CD14-positive monocyte (primary cell): ENCODE measurements around the gene RSRC1. TPM values are rescaled to one million over a fixed set of nuclear protein-coding genes. Genes with fewer than 3 reads are reported as not detected.

Source experiments
- DNase-seq, 3 donors: peaks; one replicate each; pipeline ENCODE4 v3.0.0-alpha.2; 2011 to 2022
- H2AFZ ChIP-seq: 2 replicates; pipeline ENCODE4 v1.6.0; 2012; ENCODE audit warnings: mild to moderate bottlenecking, low read depth, low read length, inconsistent platforms; ENCODE audit not compliant: insufficient read depth, poor library complexity, severe bottlenecking
- H3K27ac ChIP-seq, 2 donors: 1 replicate in 1 of 2; 2 replicates in 1 of 2; pipeline ENCODE4 v1.5.1; 2012 to 2013; ENCODE audit warnings: low read length in 2 of 2, control low read depth in 1 of 2, inconsistent platforms in 1 of 2, low read depth in 1 of 2, mild to moderate bottlenecking in 1 of 2
- H3K27me3 ChIP-seq, 2 donors: one replicate each; pipeline versions ENCODE4 v1.6.0 to v1.6.1; 2011 to 2013; ENCODE audit warnings: low read length in 2 of 2; ENCODE audit not compliant: control insufficient read depth in 2 of 2, insufficient read depth in 2 of 2
- H3K36me3 ChIP-seq, 2 donors: replicated peaks in 1 of 2; 1 replicate in 1 of 2; 2 replicates in 1 of 2; pipeline versions ENCODE4 v1.5.1 to v1.6.1; 2012 to 2013; ENCODE audit warnings: low read length in 2 of 2, control low read depth in 1 of 2, inconsistent platforms in 1 of 2, mild to moderate bottlenecking in 1 of 2; ENCODE audit not compliant: insufficient read depth in 2 of 2, control insufficient read depth in 1 of 2
- H3K4me1 ChIP-seq, 2 donors: 1 replicate in 1 of 2; 2 replicates in 1 of 2; pipeline versions ENCODE4 v1.5.1 to v1.6.1; 2012 to 2013; ENCODE audit warnings: low read length in 2 of 2, control low read depth in 1 of 2, inconsistent platforms in 1 of 2, mild to moderate bottlenecking in 1 of 2, moderate library complexity in 1 of 2; ENCODE audit not compliant: insufficient read depth in 2 of 2, control insufficient read depth in 1 of 2
- H3K4me2 ChIP-seq: replicated peaks from 2 replicates; pipeline ENCODE3; 2012; ENCODE audit warnings: low read length, moderate library complexity, mild to moderate bottlenecking; ENCODE audit not compliant: poor library complexity, severe bottlenecking; ENCODE audit errors: extremely low read depth
- H3K4me3 ChIP-seq, 3 experiments: fragments of 200-600 bp in 1 of 3; sonication (generic) in 1 of 3; replicated peaks in 1 of 3; 1 replicate in 2 of 3; 2 replicates in 1 of 3; pipeline ENCODE4 v1.5.1; 2011 to 2013; ENCODE audit warnings: low read length in 3 of 3, mild to moderate bottlenecking in 3 of 3, control low read depth in 2 of 3, low read depth in 2 of 3, inconsistent platforms in 1 of 3, moderate library complexity in 1 of 3
- H3K79me2 ChIP-seq: 2 replicates; pipeline ENCODE4 v1.6.0; 2012; ENCODE audit warnings: mild to moderate bottlenecking, control low read depth, inconsistent platforms, low read length, moderate library complexity; ENCODE audit not compliant: insufficient read depth
- H3K9ac ChIP-seq: 2 replicates; pipeline ENCODE4 v1.6.0; 2017; ENCODE audit warnings: low read length, mild to moderate bottlenecking; ENCODE audit not compliant: insufficient read depth, poor library complexity, severe bottlenecking
- H3K9me3 ChIP-seq, 2 donors: replicated peaks in 1 of 2; 1 replicate in 1 of 2; 2 replicates in 1 of 2; pipeline versions ENCODE4 v1.5.1 to v1.6.1; 2012 to 2013; ENCODE audit warnings: low read length in 2 of 2, control low read depth in 1 of 2; ENCODE audit not compliant: control insufficient read depth in 1 of 2, insufficient read depth in 1 of 2
- H4K20me1 ChIP-seq: 2 replicates; pipeline ENCODE4 v1.6.0; 2012; ENCODE audit warnings: mild to moderate bottlenecking, low read length, control low read depth, moderate library complexity; ENCODE audit not compliant: insufficient read depth
- H3K27ac Mint-ChIP-seq, 7 donors: one replicate each; pipeline ENCODE4 v1.8.0; 2020; ENCODE audit warnings: mild to moderate bottlenecking in 7 of 7, mixed read lengths in 7 of 7, moderate library complexity in 6 of 7, inconsistent platforms in 2 of 7
- H3K27me3 Mint-ChIP-seq, 3 donors: one replicate each; pipeline ENCODE4 v1.8.0; 2021 to 2022; ENCODE audit warnings: low read depth in 3 of 3, mild to moderate bottlenecking in 3 of 3, mixed read lengths in 3 of 3, moderate library complexity in 3 of 3, inconsistent platforms in 1 of 3
- H3K36me3 Mint-ChIP-seq, 2 donors: one replicate each; pipeline ENCODE4 v1.8.0; 2020; ENCODE audit warnings: mixed read lengths in 2 of 2, inconsistent platforms in 1 of 2, mild to moderate bottlenecking in 1 of 2
- H3K4me1 Mint-ChIP-seq: one replicate; pipeline ENCODE4 v1.8.0; 2020; ENCODE audit warnings: mild to moderate bottlenecking, mixed read lengths
- H3K4me3 Mint-ChIP-seq, 2 donors: one replicate each; pipeline ENCODE4 v1.8.0; 2020; ENCODE audit warnings: mild to moderate bottlenecking in 2 of 2, mixed read lengths in 2 of 2, moderate library complexity in 1 of 2
- H3K9me3 Mint-ChIP-seq, 7 donors: one replicate each; pipeline ENCODE4 v1.8.0; 2020 to 2022; ENCODE audit warnings: mixed read lengths in 7 of 7, mild to moderate bottlenecking in 6 of 7, moderate library complexity in 6 of 7, inconsistent platforms in 2 of 7
- CTCF ChIP-seq: fragments of 200-600 bp; IDR thresholded peaks from one replicate; pipeline ENCODE4 v1.8.0; 2022; ENCODE audit warnings: antibody characterized with exemption, mild to moderate bottlenecking
- WGBS: methylation state at CpG from one replicate; pipeline ENCODE4 v1.1.5; 2013; ENCODE audit warnings: missing lambda C conversion rate; ENCODE audit not compliant: insufficient coverage; 5-methylcytosine and 5-hydroxymethylcytosine counted together
- intact Hi-C, 2 donors: fragments of 100-400 bp; cut with micrococcal nuclease; formaldehyde crosslinking; loops; one replicate each; pipeline versions ENCODE4 v1.15.0 to v1.15.1; 2023
- polyA plus RNA-seq, 3 donors: library from polyadenylated mRNA; depleted of rRNA in 1 of 3; unstranded in 2 of 3; stranded (reverse) in 1 of 3; fragments of 300-500 nt in 2 of 3; fragments of >200 nt in 1 of 3; fragmentation: Illumina TruSeq in 2 of 3; gene quantifications; 1 replicate in 2 of 3; 2 replicates in 1 of 3; pipeline ENCODE4 v1.2.3, GENCODE V29; 2012 to 2021

Gene RSRC1
- polyA plus RNA-seq, 3 donors: 6.6 to 31.7 (median 15.1) TPM

GRCh38 chr3:158563076-158563475 is 453.2 kb downstream of the RSRC1 start:
- H2AFZ ChIP-seq: no peak overlapping the region
- no peaks in the 10 kb centered on the region for H3K36me3 Mint-ChIP-seq

GRCh38 chr3:158565076-158565475 is 455.2 kb downstream of the RSRC1 start:
- Mint-ChIP-seq H3K27ac (no peak overlapping the region), H3K36me3 (no peaks in the 10 kb centered on the region), H3K9me3 (peaks cover 2 to 6% (median 3%) of the 10 kb centered on the region in 7 donors), H3K4me1 (no peaks in the 10 kb centered on the region), H3K27me3 (peaks cover 8 to 13% (median 9%) of the 10 kb centered on the region in 3 donors), H3K4me3 (no peak overlapping the region)
- H3K27ac ChIP-seq: no peak overlapping the region
- H4K20me1 ChIP-seq: no peaks in the 10 kb centered on the region
- H3K4me1 ChIP-seq: no peaks in the 10 kb centered on the region
- H3K4me2 ChIP-seq: no peak overlapping the region
- H3K79me2 ChIP-seq: no peaks in the 10 kb centered on the region
- H3K9me3 ChIP-seq: no peaks in the 10 kb centered on the region
- H3K9ac ChIP-seq: no peak overlapping the region
- no peak for DNase-seq
- intact Hi-C loops: no loop called here
- H3K36me3 ChIP-seq: no peaks in the 10 kb centered on the region
- no peak overlapping the region for H3K4me3 ChIP-seq
- H2AFZ ChIP-seq: no peak overlapping the region
- H3K27me3 ChIP-seq: peaks cover 3 to 12% of the 10 kb centered on the region in 2 donors
- no peak for TF ChIP-seq CTCF
- 100% methylated on average over 1 of the region's 6 CpGs for WGBS

More at GRCh38 chr3:158563076-158563475, 453.2 kb downstream of the RSRC1 start:
- TF ChIP-seq CTCF: no peak
- Histone ChIP-seq H3K27ac (no peak overlapping the region), H3K4me2 (no peak overlapping the region), H3K27me3 (no peaks in the 10 kb centered on the region), H4K20me1 (no peaks in the 10 kb centered on the region), H3K9me3 (no peaks in the 10 kb centered on the region), H3K79me2 (no peaks in the 10 kb centered on the region), H3K36me3 (no peaks in the 10 kb centered on the region), H3K4me3 (no peak overlapping the region), H3K9ac (no peak overlapping the region), H3K4me1 (no peaks in the 10 kb centered on the region)
- Mint-ChIP-seq H3K4me1 (no peaks in the 10 kb centered on the region), H3K4me3 (no peak overlapping the region), H3K27ac (no peak overlapping the region), H3K9me3 (peaks cover 2 to 8% (median 4%) of the 10 kb centered on the region in 7 donors), H3K27me3 (peaks cover 0 to 3% (median 0%) of the 10 kb centered on the region in 3 donors)
- intact Hi-C loops: no loop called here
- no peak for DNase-seq
